H9 (cell line): Measurements from ENCODE around the gene PITX1. TPM values are rescaled to one million over a fixed set of nuclear protein-coding genes. Genes with fewer than 3 reads are reported as not detected.

Experiments
- DNase-seq: peaks from one replicate; pipeline ENCODE4 v3.0.0-alpha.2; 2017
- H2AFZ ChIP-seq: one replicate; pipeline ENCODE4 v1.6.1; 2013; ENCODE audit warnings: mild to moderate bottlenecking, low read length, control low read depth, moderate library complexity
- H2AK5ac ChIP-seq: 2 replicates; pipeline ENCODE4 v1.6.1; 2013; ENCODE audit warnings: low read length, control low read depth, mixed read lengths; ENCODE audit not compliant: insufficient read length
- H2BK120ac ChIP-seq: one replicate; pipeline ENCODE4 v1.6.1; 2013; ENCODE audit warnings: low read depth, mild to moderate bottlenecking, low read length, control low read depth, inconsistent platforms; ENCODE audit not compliant: poor library complexity, severe bottlenecking
- H2BK12ac ChIP-seq: 2 replicates; pipeline ENCODE4 v1.6.1; 2013; ENCODE audit warnings: low read length, control low read depth, mixed read lengths, low read depth; ENCODE audit not compliant: insufficient read length
- H2BK15ac ChIP-seq: 2 replicates; pipeline ENCODE4 v1.6.1; 2013; ENCODE audit warnings: low read depth, low read length, control low read depth
- H2BK20ac ChIP-seq: one replicate; pipeline ENCODE4 v1.6.1; 2013; ENCODE audit warnings: low read depth, mild to moderate bottlenecking, low read length, control low read depth, inconsistent platforms; ENCODE audit not compliant: poor library complexity, severe bottlenecking
- H2BK5ac ChIP-seq: 2 replicates; pipeline ENCODE4 v1.6.1; 2013; ENCODE audit warnings: low read length, control low read depth, mixed read lengths; ENCODE audit not compliant: insufficient read length
- H3K14ac ChIP-seq: 2 replicates; pipeline ENCODE4 v1.6.1; 2013; ENCODE audit warnings: low read length, control low read depth; ENCODE audit not compliant: insufficient read depth
- H3K18ac ChIP-seq: 2 replicates; pipeline ENCODE4 v1.6.1; 2013; ENCODE audit warnings: low read depth, mild to moderate bottlenecking, mixed read lengths, low read length, control low read depth; ENCODE audit not compliant: insufficient read length
- H3K23ac ChIP-seq: 2 replicates; pipeline ENCODE4 v1.6.1; 2013; ENCODE audit warnings: low read length, control low read depth, mixed read lengths, low read depth; ENCODE audit not compliant: insufficient read length
- H3K23me2 ChIP-seq: 2 replicates; pipeline ENCODE4 v1.6.1; 2013; ENCODE audit warnings: low read depth, mild to moderate bottlenecking, mixed read lengths, low read length, control low read depth; ENCODE audit not compliant: insufficient read length, poor library complexity, severe bottlenecking
- H3K27ac ChIP-seq: 2 replicates; pipeline ENCODE4 v1.5.1; 2013; ENCODE audit warnings: low read length, control low read depth, mixed read lengths, low read depth; ENCODE audit not compliant: insufficient read length
- H3K27me3 ChIP-seq: 2 replicates; pipeline ENCODE4 v1.6.1; 2013; ENCODE audit warnings: low read length, control low read depth, inconsistent platforms; ENCODE audit not compliant: insufficient read depth
- H3K4ac ChIP-seq: 2 replicates; pipeline ENCODE4 v1.6.1; 2013; ENCODE audit warnings: low read depth, mild to moderate bottlenecking, control low read depth, inconsistent platforms, low read length, moderate library complexity
- H3K4me1 ChIP-seq: 2 replicates; pipeline ENCODE4 v1.6.1; 2013; ENCODE audit warnings: low read length, control low read depth, inconsistent platforms; ENCODE audit not compliant: insufficient read depth
- H3K4me2 ChIP-seq: 2 replicates; pipeline ENCODE4 v1.6.1; 2013; ENCODE audit warnings: low read length, control low read depth, mixed read lengths; ENCODE audit not compliant: insufficient read length, insufficient read depth
- H3K56ac ChIP-seq: 2 replicates; pipeline ENCODE4 v1.6.1; 2013; ENCODE audit warnings: low read depth, mild to moderate bottlenecking, mixed read lengths, low read length, control low read depth; ENCODE audit not compliant: insufficient read length
- H3K79me1 ChIP-seq: 2 replicates; pipeline ENCODE4 v1.6.1; 2013; ENCODE audit warnings: low read depth, mild to moderate bottlenecking, moderate library complexity, low read length, control low read depth, inconsistent platforms; ENCODE audit not compliant: insufficient read depth, poor library complexity, severe bottlenecking
- H3K79me2 ChIP-seq: 2 replicates; pipeline ENCODE4 v1.6.1; 2013; ENCODE audit warnings: low read length, control low read depth, inconsistent platforms; ENCODE audit not compliant: insufficient read depth
- H3K9ac ChIP-seq: 2 replicates; pipeline ENCODE4 v1.6.1; 2013; ENCODE audit warnings: low read length, control low read depth, mixed read lengths; ENCODE audit not compliant: insufficient read length; ENCODE audit errors: extremely low read depth
- H3K9me3 ChIP-seq: one replicate; pipeline ENCODE4 v1.6.1; 2013; ENCODE audit warnings: low read depth, low read length, inconsistent platforms; ENCODE audit not compliant: control insufficient read depth
- H3T11ph ChIP-seq: one replicate; pipeline ENCODE4 v1.6.1; 2013; ENCODE audit warnings: mild to moderate bottlenecking, low read length, control low read depth, inconsistent platforms
- H4K20me1 ChIP-seq: one replicate; pipeline ENCODE4 v1.6.1; 2013; ENCODE audit not compliant: control insufficient read depth, insufficient read length, insufficient read depth
- H4K5ac ChIP-seq: 2 replicates; pipeline ENCODE4 v1.6.1; 2013; ENCODE audit warnings: low read depth, mild to moderate bottlenecking, mixed read lengths, low read length, control low read depth; ENCODE audit not compliant: insufficient read length
- H4K8ac ChIP-seq: replicated peaks from 2 replicates; pipeline ENCODE4 v1.6.1; 2013; ENCODE audit warnings: low read length, control low read depth, mixed read lengths, low read depth; ENCODE audit not compliant: insufficient read length
- H4K91ac ChIP-seq: 2 replicates; pipeline ENCODE4 v1.6.1; 2013; ENCODE audit warnings: low read depth, mild to moderate bottlenecking, moderate library complexity, mixed read lengths, low read length, control low read depth; ENCODE audit not compliant: insufficient read length
- H3K27ac Mint-ChIP-seq, 3 experiments: 2 replicates in 2 of 3; 3 replicates in 1 of 3; pipeline ENCODE4 v1.8.0; 2020 to 2021; ENCODE audit warnings: mixed read lengths in 3 of 3, mild to moderate bottlenecking in 1 of 3, moderate library complexity in 1 of 3
- H3K27me3 Mint-ChIP-seq: 2 replicates; pipeline ENCODE4 v1.8.0; 2021; ENCODE audit warnings: low read depth, mild to moderate bottlenecking, moderate library complexity, mixed read lengths
- H3K36me3 Mint-ChIP-seq, 3 experiments: 2 replicates in 2 of 3; 3 replicates in 1 of 3; pipeline ENCODE4 v1.8.0; 2020 to 2021; ENCODE audit warnings: low read depth in 3 of 3, mixed read lengths in 3 of 3; ENCODE audit not compliant: insufficient read depth in 1 of 3
- H3K4me1 Mint-ChIP-seq, 2 experiments: 2 replicates each; pipeline ENCODE4 v1.8.0; 2020; ENCODE audit warnings: mixed read lengths in 2 of 2
- H3K4me3 Mint-ChIP-seq, 2 experiments: 2 replicates in 1 of 2; 3 replicates in 1 of 2; pipeline ENCODE4 v1.8.0; 2020 to 2021; ENCODE audit warnings: mild to moderate bottlenecking in 2 of 2, mixed read lengths in 2 of 2, moderate library complexity in 1 of 2
- H3K9me3 Mint-ChIP-seq, 2 experiments: 2 replicates in 1 of 2; 3 replicates in 1 of 2; pipeline ENCODE4 v1.8.0; 2020; ENCODE audit warnings: mild to moderate bottlenecking in 2 of 2, mixed read lengths in 2 of 2, moderate library complexity in 1 of 2
- total RNA-seq: library from RNA; stranded (reverse); gene quantifications from 2 replicates; pipeline ENCODE4 v1.2.1, GENCODE V29; 2021
- TF ChIP-seq, protein P1 (sequence below): fragments of 200-600 bp; sonication (generic); conservative IDR thresholded peaks from 3 replicates; pipeline ENCODE4 v1.8.0; 2021; ENCODE audit warnings: antibody characterized with exemption, mild to moderate bottlenecking

Gene PITX1
- total RNA-seq, 1 experiment from 2014 or later: not detected

DNA sequence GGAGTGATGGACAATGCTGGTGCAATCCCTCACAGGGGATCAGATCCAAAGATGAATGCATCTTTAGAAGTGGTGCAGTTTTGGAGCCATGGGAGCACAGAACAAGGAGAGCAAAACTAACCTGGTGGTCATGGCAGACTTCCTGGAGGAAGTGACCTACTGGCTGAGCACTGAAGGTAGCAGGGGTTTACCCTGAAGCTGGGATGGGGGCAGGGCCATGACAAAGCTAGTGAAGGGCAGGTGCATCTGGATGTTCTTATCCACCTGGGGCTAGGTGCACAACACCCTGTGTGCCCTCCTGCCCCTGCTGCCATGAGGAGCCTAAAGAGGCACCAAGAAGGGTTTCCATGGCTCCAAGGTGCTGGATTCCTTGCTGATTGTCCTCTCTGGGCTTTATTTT lies 11.5 kb upstream of the PITX1 start:
- H3K23ac ChIP-seq: no peak overlapping the region
- Mint-ChIP-seq H3K9me3 (peaks cover 0 to 5% of the 10 kb centered on the region in 2 experiments; a peak in 2 of 5 replicates), H3K36me3 (no peaks in the 10 kb centered on the region; a peak in 1 of 7 replicates), H3K4me3 (no peak overlapping the region), H3K27me3 (peaks cover 99% of the 10 kb centered on the region), H3K27ac (no peak overlapping the region), H3K4me1 (peaks cover 4 to 10% of the 10 kb centered on the region in 2 experiments; a peak in 2 of 4 replicates)
- H3K27me3 ChIP-seq: peaks cover 53% of the 10 kb centered on the region
- no peak overlapping the region for H2BK5ac ChIP-seq
- no peak overlapping the region for H3K14ac ChIP-seq
- no peak overlapping the region for H2AK5ac ChIP-seq
- no peak overlapping the region for H3K4me2 ChIP-seq
- H3T11ph ChIP-seq: no peak overlapping the region
- no peaks in the 10 kb centered on the region for H3K9me3 ChIP-seq
- H3K18ac ChIP-seq: no peak overlapping the region
- no peaks in the 10 kb centered on the region for H3K79me2 ChIP-seq
- H2BK120ac ChIP-seq: no peak overlapping the region
- H2BK15ac ChIP-seq: no peak overlapping the region
- no peak overlapping the region for H3K27ac ChIP-seq
- no peak overlapping the region for H2BK20ac ChIP-seq
- H3K56ac ChIP-seq: no peak overlapping the region
- TF ChIP-seq, protein P1, sequence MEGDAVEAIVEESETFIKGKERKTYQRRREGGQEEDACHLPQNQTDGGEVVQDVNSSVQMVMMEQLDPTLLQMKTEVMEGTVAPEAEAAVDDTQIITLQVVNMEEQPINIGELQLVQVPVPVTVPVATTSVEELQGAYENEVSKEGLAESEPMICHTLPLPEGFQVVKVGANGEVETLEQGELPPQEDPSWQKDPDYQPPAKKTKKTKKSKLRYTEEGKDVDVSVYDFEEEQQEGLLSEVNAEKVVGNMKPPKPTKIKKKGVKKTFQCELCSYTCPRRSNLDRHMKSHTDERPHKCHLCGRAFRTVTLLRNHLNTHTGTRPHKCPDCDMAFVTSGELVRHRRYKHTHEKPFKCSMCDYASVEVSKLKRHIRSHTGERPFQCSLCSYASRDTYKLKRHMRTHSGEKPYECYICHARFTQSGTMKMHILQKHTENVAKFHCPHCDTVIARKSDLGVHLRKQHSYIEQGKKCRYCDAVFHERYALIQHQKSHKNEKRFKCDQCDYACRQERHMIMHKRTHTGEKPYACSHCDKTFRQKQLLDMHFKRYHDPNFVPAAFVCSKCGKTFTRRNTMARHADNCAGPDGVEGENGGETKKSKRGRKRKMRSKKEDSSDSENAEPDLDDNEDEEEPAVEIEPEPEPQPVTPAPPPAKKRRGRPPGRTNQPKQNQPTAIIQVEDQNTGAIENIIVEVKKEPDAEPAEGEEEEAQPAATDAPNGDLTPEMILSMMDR: no peak
- no peak overlapping the region for H3K9ac ChIP-seq
- peaks cover 10% of the 10 kb centered on the region for H3K23me2 ChIP-seq
- DNase-seq: no peak
- H2AFZ ChIP-seq: no peak overlapping the region
- H3K4ac ChIP-seq: no peak overlapping the region
- H4K5ac ChIP-seq: no peak overlapping the region
- no peak overlapping the region for H4K91ac ChIP-seq
- H3K79me1 ChIP-seq: no peaks in the 10 kb centered on the region
- H4K8ac ChIP-seq: no peak overlapping the region
- no peaks in the 10 kb centered on the region for H4K20me1 ChIP-seq
- H2BK12ac ChIP-seq: no peak overlapping the region
- H3K4me1 ChIP-seq: no peaks in the 10 kb centered on the region
